Ureter (tissue), 1 donor: ENCODE results near the gene SHTN1. TPM values are rescaled to one million over a fixed set of nuclear protein-coding genes. Genes with fewer than 3 reads are reported as not detected.

Experiments
- DNase-seq: peaks from one replicate; pipeline ENCODE4 v3.0.0-alpha.2; 2020; ENCODE audit warnings: low spot score
- total RNA-seq: library from RNA; stranded (reverse); gene quantifications from one replicate; pipeline ENCODE4 v1.2.4, GENCODE V29; 2023
- donor health status: DM: yes; HTN: yes; CAD: no.

Gene SHTN1
- total RNA-seq, 1 donor from 2014 or later = 17.1 TPM

GRCh38 chr10:116836083-116836482 lies 168.9 kb downstream of the SHTN1 start:
- DNase-seq = no peak

GRCh38 chr10:116835658-116836057 lies 169.3 kb downstream of the SHTN1 start:
- no peak for DNase-seq

- DNase-seq = no peak
These were observed 170.7 kb downstream of the SHTN1 start for GRCh38 chr10:116833986-116834985.

- no peak for DNase-seq
These were observed 173.2 kb downstream of the SHTN1 start for GRCh38 chr10:116831790-116832189.

Other genes with a start within 250 kb of the SHTN1 start
- gene ENO4, start 155.7 kb downstream of the SHTN1 start, total RNA-seq = 0.73 TPM
- not detected for gene VAX1, start 133.1 kb upstream of the SHTN1 start, total RNA-seq
- not detected for gene KCNK18, start 192.3 kb upstream of the SHTN1 start, total RNA-seq
- 2.1 TPM for gene SLC18A2, start 235.9 kb upstream of the SHTN1 start, total RNA-seq